Measurements from ENCODE around the gene PSMD4. TPM values are rescaled to one million over a fixed set of nuclear protein-coding genes. Genes with fewer than 3 reads are reported as not detected.

PSMD4 gene
- total RNA-seq, 1 experiment from 2014 or later: 207 TPM

DNA sequence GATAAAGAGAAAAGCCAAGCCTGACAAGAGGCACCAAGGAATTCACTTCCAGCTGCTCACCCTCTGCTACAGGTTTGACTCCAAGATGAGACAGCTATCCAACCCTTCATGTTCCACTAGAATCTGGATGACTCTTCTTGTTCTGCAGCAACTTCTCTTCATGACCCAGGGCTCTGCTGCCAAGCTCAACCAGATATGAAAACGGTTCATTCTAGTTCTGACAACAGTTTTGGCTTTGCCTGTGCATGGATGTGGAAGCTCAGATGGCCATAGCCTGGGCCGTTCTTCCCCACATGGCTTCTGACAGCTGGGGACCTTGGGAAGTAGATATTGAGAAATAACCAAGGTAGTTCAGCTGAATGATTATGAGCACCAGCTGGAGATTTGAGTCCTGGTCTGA lies 59.0 kb downstream of the PSMD4 start:
- peaks cover 5 to 56% (median 30%) of the 10 kb centered on the region in 3 experiments for H3K36me3 Mint-ChIP-seq (ENCODE audit: insufficient read depth in 1 of 3, low read depth in 3 of 3)
- H3T11ph ChIP-seq (ENCODE audit: low read length): no peak overlapping the region
- H4K91ac ChIP-seq (ENCODE audit: insufficient read length, low read depth, low read length): no peak overlapping the region
- no peak overlapping the region for H2BK15ac ChIP-seq (ENCODE audit: low read depth, low read length)
- no peaks in the 10 kb centered on the region for H3K23me2 ChIP-seq (ENCODE audit: insufficient read length, low read depth, low read length, poor library complexity, severe bottlenecking)
- peaks cover 10 to 11% of the 10 kb centered on the region in 2 experiments for H3K4me1 Mint-ChIP-seq
- no peak overlapping the region for H3K4me3 Mint-ChIP-seq
- H4K5ac ChIP-seq (ENCODE audit: insufficient read length, low read depth, low read length): no peak overlapping the region
- no CpG with 5 or more reads among the region's 2 CpGs for WGBS (ENCODE audit: extremely low coverage, insufficient read length, low lambda C conversion rate)
- H3K23ac ChIP-seq (ENCODE audit: insufficient read length, low read depth, low read length): no peak overlapping the region
- H3K9ac ChIP-seq (ENCODE audit: extremely low read depth, insufficient read length, low read length): no peak overlapping the region
- H2BK20ac ChIP-seq (ENCODE audit: low read depth, low read length, poor library complexity, severe bottlenecking): no peak overlapping the region
- H2AFZ ChIP-seq (ENCODE audit: low read length): no peak overlapping the region
- H3K9me3 Mint-ChIP-seq: no peaks in the 10 kb centered on the region
- no peaks in the 10 kb centered on the region for H3K79me2 ChIP-seq (ENCODE audit: insufficient read depth, low read length)
- H4K8ac ChIP-seq (replicated peaks; ENCODE audit: insufficient read length, low read depth, low read length): no peak overlapping the region
- H3K9me3 ChIP-seq (ENCODE audit: control insufficient read depth, low read depth, low read length): no peaks in the 10 kb centered on the region
- no peak overlapping the region for H3K56ac ChIP-seq (ENCODE audit: insufficient read length, low read depth, low read length)
- no peak overlapping the region for H3K27ac ChIP-seq (ENCODE audit: insufficient read length, low read depth, low read length)
- H2BK120ac ChIP-seq (ENCODE audit: low read depth, low read length, poor library complexity, severe bottlenecking): no peak overlapping the region
- H3K27me3 Mint-ChIP-seq (ENCODE audit: low read depth): no peaks in the 10 kb centered on the region
- H2BK5ac ChIP-seq (ENCODE audit: insufficient read length, low read length): no peak overlapping the region
- no peak overlapping the region for H2AK5ac ChIP-seq (ENCODE audit: insufficient read length, low read length)
- H4K20me1 ChIP-seq (ENCODE audit: control insufficient read depth, insufficient read depth, insufficient read length): peaks cover 2% of the 10 kb centered on the region
- no peak overlapping the region for H3K4ac ChIP-seq (ENCODE audit: low read depth, low read length)
- no peaks in the 10 kb centered on the region for H3K79me1 ChIP-seq (ENCODE audit: insufficient read depth, low read depth, low read length, poor library complexity, severe bottlenecking)
- H3K27me3 ChIP-seq (ENCODE audit: insufficient read depth, low read length): no peaks in the 10 kb centered on the region
- H3K4me1 ChIP-seq (ENCODE audit: insufficient read depth, low read length): 0 out of 2 replicates have a peak, but pooled peaks cover 5% of the 10 kb centered on the region
- no peak for TF ChIP-seq CTCF (conservative IDR thresholded peaks at IDR 0.05)
- no peak overlapping the region for H3K14ac ChIP-seq (ENCODE audit: insufficient read depth, low read length)
- H3K18ac ChIP-seq (ENCODE audit: insufficient read length, low read depth, low read length): no peak overlapping the region
- H3K27ac Mint-ChIP-seq: no peak overlapping the region
- no peak overlapping the region for H3K4me2 ChIP-seq (ENCODE audit: insufficient read depth, insufficient read length, low read length)
- H2BK12ac ChIP-seq (ENCODE audit: insufficient read length, low read depth, low read length): no peak overlapping the region
- no peak for DNase-seq

Data from H9 (cell line).